ENCODE measurements around the gene GCNA. TPM values are rescaled to one million over a fixed set of nuclear protein-coding genes. Genes with fewer than 3 reads are reported as not detected.

The GCNA gene
- 0.25 and 1.3 TPM in 2 replicates for total RNA-seq

GRCh38 chrX:71578253-71579135 lies at the start of gene GCNA:
TSS of gene GCNA (plus strand) at chrX:71578437. CDS start at chrX:71580822, 2,385 bp downstream.

GRCh38 chrX:71532753-71533425 lies 45.3 kb upstream of the GCNA start, which contains the start of gene OGT:
TSS of gene OGT (plus strand) at chrX:71533104. CDS start at chrX:71533300, 196 bp downstream.

GRCh38 chrX:71618303-71618721 lies 40.1 kb downstream of the GCNA start, which contains the start of gene CXCR3:
TSS of gene CXCR3 (minus strand) at chrX:71618511. CDS start at chrX:71618449, 62 bp downstream.

Other genes with a start within 250 kb of the GCNA start
- 10.4 and 12.4 TPM in 2 replicates for gene TAF1, start 212.1 kb upstream of the GCNA start, total RNA-seq
- gene OGT, start 45.3 kb upstream of the GCNA start, total RNA-seq: 31.8 and 33.1 TPM in 2 replicates
- gene CXCR3, start 40.1 kb downstream of the GCNA start, total RNA-seq: not detected in 2 replicates
- gene CXorf49, start 139.8 kb downstream of the GCNA start, total RNA-seq: not detected in 2 replicates
- gene CXorf49B, start 184.9 kb downstream of the GCNA start, total RNA-seq: not detected in 2 replicates